Measurements from ENCODE around the gene MYB.
A peak's percentile ranks its signal among the peaks of the same experiment; 100 is the strongest.
"Not testable (repeated sequence)": the region's sequence is repeated elsewhere in the genome, so short reads cannot be mapped to it uniquely, and the experiment has no call there.

The MYB gene

DNA sequence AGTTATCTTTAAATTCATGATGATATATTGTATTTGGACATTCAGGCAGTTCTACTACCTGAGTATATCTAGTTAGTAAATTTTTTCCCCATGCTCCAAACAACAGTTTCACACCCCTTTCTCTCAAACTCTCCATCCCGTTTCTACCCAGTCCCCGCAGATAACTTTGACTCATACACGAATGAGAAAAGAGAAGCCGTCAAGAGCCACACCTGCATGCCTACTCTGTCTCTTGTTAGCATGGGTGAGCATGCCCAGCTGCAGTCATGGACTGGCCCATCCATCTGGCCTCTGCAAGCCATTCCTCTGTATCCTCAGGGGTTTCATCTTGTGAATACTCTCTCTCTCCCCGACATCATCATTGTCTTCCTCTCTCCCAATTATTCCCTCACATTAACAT is 41.5 kb downstream of the MYB start:
- no peak for DNase-seq (ENCODE audit: low spot score)

GRCh38 chr6:135224037-135224647 is 43.0 kb downstream of the MYB start:
- DNase-seq (ENCODE audit: low spot score): no peak

DNA sequence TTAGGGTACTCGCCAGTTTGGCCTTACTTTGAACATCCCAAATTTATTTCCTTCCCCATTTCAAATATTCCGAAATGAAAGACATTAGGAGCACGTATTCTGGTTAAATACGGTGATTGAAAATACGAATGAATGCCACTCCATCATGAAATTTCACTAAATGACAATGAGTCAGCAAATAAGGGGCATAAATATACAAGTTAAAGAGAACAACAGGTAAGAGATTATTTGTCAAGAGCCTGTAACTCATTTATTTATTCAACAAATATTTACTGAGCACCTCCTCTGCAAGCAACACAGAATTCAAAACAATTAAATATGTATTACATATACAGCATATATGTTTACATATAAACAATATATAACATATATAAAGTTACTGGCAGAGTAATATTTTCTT is 44.8 kb downstream of the MYB start:
- DNase-seq (ENCODE audit: low spot score): no peak

GRCh38 chr6:135226537-135226936 is 45.4 kb downstream of the MYB start:
- DNase-seq (ENCODE audit: low spot score): no peak

DNA sequence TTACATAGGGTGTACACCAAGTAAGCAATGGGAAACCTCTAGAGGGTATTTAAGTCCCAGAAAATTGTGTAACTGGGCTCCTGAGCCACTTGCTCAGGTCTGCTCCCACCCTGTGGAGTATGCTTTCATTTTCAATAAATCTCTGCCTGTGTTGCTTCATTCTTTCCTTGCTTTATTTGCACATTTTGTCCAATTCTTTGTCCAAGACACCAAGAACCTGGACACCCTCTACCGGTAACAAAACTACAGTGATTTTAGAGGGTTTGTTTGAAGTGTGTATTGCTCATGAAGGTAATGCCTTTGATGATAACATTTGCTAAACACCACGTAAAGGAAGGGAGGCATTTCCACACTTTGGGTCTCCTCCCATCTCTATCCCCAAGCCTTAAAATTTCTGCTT is 46.2 kb downstream of the MYB start:
- no peak for DNase-seq (ENCODE audit: low spot score)

- no peak for DNase-seq (ENCODE audit: low spot score)
These were observed 46.6 kb downstream of the MYB start for GRCh38 chr6:135227758-135228157.

DNA sequence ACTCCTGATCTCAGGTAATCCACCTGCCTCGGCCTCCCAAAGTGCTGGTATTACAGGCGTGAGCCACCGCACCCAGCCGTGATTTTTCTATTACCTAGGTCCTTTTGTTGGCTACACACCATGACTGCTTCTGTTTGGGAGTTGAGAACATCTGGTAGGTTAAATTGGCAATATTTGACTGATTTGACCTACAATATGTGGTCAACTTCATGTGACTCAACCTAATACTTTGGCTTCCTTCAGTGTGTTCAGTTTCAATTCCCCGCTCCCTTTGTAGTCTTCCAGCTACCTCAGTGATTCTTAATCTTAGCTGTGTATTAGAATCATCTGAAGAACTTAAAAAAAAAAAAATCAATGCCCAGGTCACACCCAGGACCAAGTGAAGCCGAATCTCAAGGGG is 47.4 kb downstream of the MYB start:
- DNase-seq (ENCODE audit: low spot score): no peak

GRCh38 chr6:135229996-135230395 is 48.9 kb downstream of the MYB start:
- DNase-seq (ENCODE audit: low spot score): no peak

GRCh38 chr6:135230711-135231468 is 49.8 kb downstream of the MYB start:
- no peak for DNase-seq (ENCODE audit: low spot score)

DNA sequence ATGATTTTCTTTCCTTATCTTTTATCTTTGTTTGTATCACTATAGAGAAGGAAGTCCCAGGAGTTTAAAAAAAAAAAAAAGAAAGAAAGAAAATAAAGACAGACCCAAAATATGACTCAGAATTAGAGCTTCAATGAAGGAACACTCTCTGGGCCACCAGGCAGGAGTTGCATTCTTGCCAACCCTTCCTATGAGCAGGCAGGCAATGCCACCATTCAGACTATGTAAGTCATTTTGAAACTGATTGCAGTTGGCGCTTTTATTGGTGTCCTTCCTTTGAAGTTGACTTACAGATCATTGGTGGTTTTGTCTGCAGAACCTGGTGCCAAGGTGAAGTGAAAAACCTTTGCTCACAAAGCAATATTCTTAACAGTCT is 50.3 kb downstream of the MYB start:
- no peak for DNase-seq (ENCODE audit: low spot score)

GRCh38 chr6:135233686-135234491 is 52.8 kb downstream of the MYB start:
- peak; percentile 16 for DNase-seq (ENCODE audit: low spot score)

GRCh38 chr6:135234492-135234780 is 53.3 kb downstream of the MYB start:
- no peak for DNase-seq (ENCODE audit: low spot score)

- DNase-seq (ENCODE audit: low spot score): no peak
These were observed 54.6 kb downstream of the MYB start for GRCh38 chr6:135235716-135236115.

DNA sequence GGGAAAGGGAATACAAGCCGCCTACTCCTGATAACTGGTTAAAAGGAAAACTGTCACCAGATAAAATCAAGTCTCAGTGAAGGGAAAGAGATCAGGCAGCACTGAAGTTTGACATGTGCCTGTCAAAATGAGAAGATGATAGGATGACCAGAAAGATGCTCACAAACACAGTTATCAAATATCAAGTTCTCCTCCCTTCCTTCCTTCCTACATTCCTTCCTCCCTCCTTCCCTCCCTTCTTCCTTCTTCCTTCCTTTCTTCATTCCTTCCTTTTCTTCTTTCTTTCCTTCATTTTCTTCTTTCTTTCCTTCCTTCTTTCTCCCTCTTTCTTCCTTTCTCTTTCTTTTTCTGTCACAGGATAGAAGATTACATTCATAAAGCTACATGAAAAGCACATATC is 55.2 kb downstream of the MYB start:
- no peak for DNase-seq (ENCODE audit: low spot score)

DNA sequence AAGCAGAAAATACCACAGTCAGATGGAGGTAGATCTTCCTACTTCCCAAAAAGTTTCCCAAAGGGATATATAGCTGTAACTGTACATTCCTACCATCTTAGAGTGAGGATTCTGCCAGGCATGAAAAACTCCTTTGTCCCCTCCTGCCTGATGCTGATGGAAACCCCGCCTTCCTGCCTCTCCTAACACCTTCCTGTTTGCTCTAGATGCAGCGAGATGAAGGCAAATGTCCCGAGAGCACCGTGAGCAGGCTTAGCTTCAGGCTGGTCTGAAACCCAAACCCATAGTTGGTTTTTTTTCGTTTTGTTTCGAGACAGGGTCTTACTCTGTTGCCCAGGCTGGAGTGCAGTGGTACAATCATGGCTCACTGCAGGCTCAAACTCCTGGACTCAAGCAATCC is 55.6 kb downstream of the MYB start:
- no peak for DNase-seq (ENCODE audit: low spot score)

- no peak for DNase-seq (ENCODE audit: low spot score)
These were observed 59.6 kb downstream of the MYB start for GRCh38 chr6:135240711-135241110.

DNA sequence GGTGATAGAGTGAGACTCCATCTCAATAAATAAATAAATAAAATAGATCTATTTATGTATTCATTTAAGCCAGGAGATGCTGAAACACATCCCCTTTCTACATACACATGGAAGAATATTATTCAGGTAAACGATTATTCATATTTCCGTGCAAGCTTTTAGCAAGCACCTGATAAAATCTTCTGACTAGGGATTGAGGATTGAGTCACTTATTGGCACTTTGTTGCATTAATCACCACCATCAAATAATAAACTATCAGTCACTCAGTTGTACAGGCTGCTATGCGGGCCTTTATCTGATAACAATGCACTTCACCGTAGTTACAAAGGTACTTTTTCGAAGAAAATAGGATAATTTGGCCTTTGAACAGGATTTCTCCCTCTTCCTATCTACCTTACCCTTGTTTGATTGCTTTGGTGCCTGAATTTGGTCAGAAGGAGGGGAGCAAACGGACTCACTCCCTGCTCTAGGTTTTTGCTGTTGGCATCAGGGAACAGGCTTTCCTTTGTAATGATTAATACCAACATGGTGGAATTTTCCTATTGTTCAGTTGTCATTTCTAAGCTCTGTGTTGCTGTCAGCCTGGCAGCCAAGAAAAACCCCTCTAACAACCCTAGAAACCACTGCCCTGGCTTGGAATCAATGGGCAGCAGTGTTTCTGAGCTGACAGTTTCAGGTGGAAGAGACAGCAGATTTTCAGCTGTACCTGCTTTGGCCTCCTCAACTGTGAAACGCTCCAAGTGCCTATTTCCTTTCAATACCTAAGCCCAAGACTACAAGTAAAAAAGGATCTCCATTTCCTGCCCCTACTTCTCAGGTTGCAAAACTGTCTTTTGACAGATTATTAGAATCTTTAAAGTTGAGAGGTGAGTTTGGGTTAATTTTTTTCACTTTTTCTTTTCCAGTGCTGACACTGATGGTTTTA is 63.0 kb downstream of the MYB start:
- DNase-seq (ENCODE audit: low spot score): no peak

DNA sequence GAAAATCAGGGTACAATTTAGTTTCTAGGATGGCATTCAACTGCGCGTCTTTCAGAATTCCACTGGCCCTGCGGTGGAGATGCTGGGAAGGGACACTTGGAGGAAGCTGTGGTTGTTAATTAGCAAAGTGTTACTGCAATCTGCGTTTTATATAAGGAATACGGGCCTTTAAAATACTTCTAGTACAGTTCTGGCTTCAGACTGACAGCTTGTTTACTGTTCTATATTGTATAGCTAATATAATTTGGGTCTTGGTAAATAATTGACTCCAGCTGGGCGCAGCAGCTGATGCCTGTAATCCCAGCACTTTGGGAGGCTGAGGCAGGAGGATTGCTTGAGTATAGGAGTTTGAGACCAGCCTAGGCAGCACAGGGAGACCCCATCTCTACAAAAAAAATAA is 63.7 kb downstream of the MYB start:
- no peak for DNase-seq (ENCODE audit: low spot score)

DNA sequence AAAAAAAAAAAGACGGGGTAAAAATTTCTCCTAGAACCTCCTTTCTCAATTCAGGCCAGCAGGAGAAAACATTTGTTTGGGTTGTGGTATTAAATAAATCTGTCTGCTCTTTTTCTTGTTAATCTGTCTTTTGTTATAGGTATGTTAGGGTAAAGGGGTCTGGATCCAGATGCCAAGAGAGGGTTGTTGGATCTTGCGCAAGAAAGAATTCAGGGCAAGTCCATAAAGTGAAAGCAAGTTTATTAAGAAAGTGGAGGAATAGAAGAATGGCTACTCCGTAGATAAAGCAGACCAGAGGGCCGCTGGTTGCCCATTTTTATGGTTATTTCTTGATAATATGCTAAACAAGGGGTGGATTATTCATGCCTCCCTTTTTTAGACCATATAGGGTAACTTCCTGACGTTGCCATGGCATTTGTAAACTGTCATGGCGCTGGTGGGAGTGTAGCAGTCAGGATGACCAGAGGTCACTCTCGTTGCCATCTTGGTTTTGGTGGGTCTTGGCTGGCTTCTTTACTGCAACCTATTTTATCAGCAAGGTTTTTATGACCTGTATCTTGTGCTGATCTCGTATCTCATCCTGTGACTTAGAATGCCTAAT is 65.4 kb downstream of the MYB start:
- not testable (repeated sequence) for DNase-seq (ENCODE audit: low spot score)

DNA sequence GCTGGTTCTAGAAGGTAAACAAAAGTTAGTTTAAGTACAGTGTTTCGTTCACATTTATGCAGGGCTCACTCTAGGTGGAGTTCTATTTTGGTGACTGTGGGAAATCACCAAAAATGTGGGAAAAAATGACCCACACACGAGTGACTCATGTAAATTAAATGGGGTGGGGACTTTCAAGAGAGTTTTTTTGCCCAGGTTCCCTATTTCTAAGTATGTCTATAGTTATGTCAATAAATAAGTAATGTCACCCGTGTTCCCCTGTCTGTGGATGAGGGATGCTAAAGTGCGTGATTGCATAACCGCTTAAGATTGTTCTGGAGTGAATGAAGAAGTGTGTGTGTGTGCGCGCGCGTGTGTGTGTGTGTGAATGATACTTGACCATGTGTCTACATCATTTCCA is 69.1 kb downstream of the MYB start:
- no peak for DNase-seq (ENCODE audit: low spot score)

GRCh38 chr6:135250751-135251497 is 69.8 kb downstream of the MYB start:
- peak; percentile 56 for DNase-seq (ENCODE audit: low spot score)
